NK-92 treated with Interleukin-12 subunit alpha and Interleukin-12 subunit beta, amount 100 ng/mL, for 24 hours (cell line): ENCODE measurements around the gene DNAJB4.
"Not testable (repeated sequence)": the region's sequence is repeated elsewhere in the genome, so short reads cannot be mapped to it uniquely, and the experiment has no call there.

ENCODE experiments used
- DNase-seq: peaks from one replicate; lab custom pipeline; 2025; lab: John Stamatoyannopoulos, UW

The DNAJB4 gene

DNA sequence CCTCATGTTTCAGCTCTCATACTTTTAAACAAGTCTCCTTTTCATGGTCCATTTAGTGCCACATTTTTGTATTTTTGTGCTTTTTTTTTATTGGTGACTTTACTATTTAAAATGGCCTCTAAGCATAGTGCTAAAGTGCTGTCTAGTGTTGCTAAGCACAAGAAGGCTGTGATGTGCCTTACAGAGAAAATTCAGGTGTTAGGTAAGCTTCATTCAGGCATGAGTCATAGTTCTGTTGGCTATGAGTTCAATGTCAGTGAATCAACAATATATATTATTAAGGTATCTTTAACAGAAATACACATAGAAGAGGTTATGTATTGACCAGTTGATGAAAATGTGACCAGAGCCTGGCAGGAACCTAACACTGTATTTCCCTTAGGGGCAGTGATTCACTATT, 13.1 kb upstream of the DNAJB4 start:
- no peak for DNase-seq

- no peak for DNase-seq
Measured at GRCh38 chr1:77994117-77994705, 10.5 kb upstream of the DNAJB4 start.

DNA sequence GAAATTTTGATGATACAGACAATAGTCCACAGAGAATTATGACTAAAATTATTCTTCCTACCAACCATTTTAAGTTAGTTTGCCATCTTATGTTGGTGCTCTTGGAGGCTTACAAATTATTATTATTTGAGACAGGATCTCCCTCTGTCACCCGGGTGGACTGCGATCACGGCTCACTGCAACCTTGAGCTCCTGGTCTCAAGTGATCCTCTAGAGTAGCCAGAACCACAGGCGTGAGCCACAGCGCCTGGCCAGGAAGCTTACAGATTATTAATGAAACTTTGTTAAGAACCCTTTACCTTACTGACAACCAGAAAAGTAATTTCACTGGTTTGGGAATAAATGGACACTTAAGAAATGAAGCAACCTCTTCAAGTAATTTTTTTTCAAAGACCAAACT, 8.0 kb upstream of the DNAJB4 start:
- DNase-seq: no peak

DNA sequence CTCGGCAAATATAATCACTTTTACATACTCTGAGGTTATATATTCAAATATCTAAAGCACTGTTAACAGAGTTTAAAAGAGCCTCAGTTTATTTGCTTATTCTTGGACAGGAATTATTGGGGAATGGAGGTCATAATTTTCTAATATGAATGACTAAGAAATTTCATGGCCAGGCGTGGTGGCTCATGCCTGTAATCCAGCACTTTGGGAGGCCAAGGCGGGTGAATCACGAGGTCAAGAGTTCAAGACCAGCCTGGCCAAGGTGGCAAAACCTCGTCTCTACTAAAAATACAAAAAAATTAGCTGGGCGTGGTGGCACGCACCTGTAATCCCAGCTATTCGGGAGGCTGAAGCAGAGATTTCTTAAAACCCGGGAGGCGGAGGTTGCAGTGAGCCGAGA, 4.2 kb upstream of the DNAJB4 start:
- DNase-seq: not testable (repeated sequence)

DNA sequence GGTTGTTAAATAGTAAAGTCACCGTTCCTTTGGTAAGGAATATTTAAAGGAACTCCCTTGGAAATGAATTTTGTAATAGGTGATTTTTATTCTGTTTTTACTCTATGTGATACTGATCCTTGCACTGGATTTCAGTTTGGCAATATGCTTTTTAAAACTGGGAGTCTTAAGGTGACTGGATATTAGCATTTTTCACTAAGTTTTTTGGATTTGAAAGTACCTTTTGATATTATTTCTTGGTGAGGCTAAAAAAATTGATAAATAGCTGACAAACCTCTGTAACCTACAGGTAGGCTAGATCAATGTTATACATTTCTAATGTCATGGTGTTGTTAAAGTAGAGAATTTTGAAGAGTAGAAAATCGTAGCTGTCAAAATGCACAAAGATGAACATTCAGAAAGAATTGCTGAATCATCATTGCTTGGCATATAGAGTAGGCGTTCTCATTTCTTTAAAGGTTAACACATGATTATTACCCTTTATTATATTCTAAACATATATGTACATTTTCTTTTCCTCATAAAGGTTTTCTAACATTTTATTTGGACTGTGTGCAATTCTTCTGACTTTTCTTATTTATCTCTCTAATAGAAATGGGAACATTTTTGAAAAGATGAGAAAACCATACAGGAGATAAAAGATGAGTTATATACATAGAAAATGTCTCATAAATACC, 1.5 kb upstream of the DNAJB4 start:
- no peak for DNase-seq

GRCh38 chr1:78003882-78004718, 639 bp upstream of the DNAJB4 start:
- DNase-seq: no peak

GRCh38 chr1:78005448-78005722, 646 bp downstream of the DNAJB4 start:
- DNase-seq: no peak

DNA sequence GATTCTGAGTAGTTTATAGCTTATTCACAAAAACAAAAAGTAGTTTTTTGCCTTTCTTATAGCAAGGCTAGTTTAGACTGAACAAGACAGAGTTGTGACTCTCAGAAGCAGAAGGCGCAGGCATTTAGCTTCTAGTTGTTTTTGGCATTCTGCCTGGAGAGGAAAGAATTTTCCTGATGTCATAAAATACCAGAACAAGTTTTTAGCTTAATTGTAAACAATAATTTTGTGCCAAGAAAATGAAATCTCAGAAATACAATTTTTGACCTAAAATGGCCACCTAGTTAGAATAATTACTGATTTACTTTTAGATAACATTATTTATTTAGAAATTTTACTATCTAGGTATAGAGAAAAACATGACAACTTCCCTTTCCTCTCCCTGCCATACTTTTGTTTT, 1.0 kb downstream of the DNAJB4 start:
- no peak for DNase-seq

DNA sequence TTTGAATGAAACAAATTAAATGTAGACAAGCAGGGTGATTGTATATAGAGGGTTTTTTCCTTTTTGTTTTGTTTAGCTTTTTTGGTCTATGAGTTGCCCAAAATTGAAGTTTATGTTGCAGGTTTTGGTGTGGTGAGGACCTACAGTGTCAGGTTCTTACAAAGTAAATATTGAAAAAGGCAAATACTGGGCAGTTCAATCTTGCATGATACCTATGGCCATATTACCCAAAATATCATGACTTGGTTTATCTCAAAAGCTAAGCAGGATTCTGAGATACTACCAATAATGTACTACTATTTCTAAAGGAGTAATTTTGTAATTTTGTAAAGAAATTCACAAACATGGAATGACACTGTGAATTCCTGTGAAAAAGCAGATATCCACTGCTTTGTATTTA, 1.8 kb downstream of the DNAJB4 start:
- DNase-seq: no peak

- no peak for DNase-seq
Measured at GRCh38 chr1:78007677-78008341, 3.1 kb downstream of the DNAJB4 start.

DNA sequence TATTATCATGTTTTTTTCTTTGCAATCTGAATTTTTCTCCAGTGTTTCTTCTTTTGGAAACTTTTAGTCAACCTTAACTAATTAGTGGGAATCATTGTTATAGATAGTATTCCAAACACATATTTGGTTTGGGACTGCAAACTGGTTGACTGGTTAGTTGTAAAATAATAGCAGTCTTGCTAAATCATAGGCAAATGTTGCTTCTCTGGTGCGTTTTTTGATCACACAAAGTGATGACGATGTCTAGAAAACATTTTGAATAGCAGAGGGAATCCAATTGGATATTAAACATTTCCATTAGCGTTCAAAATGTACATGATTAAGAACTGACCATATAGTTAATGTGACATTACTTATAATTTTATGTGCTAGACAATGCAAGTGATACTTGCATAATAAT, 4.5 kb downstream of the DNAJB4 start:
- DNase-seq: no peak

GRCh38 chr1:78009836-78010235, 5.1 kb downstream of the DNAJB4 start:
- no peak for DNase-seq

DNA sequence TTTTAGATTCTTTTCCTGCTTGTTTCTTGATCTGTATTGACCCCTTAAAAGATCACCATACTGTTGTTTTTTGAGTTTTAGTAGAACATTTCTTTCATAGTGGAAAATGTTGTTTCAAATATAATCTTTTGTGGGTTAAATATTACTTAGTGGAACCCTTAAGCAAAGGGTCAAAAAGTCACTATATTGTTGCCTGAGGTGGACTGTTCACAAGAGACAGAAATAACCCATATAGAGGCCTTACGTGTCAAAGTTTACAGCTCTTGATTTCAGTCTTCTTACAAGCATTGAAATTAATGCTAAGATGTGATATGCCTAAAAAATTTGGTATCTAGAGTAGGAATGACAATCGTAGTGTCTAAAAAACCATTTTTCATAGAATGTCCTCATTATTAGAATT, 6.3 kb downstream of the DNAJB4 start:
- no peak for DNase-seq

DNA sequence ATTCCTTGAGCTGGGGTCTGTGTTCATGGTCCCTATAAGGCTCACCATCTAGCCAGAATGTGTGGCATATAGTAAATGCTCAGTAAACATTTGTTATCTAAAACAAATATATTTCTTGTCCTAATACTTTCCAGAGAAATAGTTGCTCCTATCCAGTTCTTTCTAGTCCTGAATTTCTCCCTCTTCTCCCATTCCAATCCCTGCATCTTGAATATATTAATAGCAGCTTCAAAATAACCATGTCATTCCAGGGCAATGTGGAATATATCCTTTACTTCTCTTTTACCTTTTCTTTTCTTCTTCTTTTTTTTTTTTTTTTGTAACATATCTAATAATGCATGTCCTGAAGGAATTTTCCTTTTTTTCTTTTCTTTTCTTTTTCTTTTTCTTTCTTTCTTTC, 10.4 kb downstream of the DNAJB4 start:
- no peak for DNase-seq

DNA sequence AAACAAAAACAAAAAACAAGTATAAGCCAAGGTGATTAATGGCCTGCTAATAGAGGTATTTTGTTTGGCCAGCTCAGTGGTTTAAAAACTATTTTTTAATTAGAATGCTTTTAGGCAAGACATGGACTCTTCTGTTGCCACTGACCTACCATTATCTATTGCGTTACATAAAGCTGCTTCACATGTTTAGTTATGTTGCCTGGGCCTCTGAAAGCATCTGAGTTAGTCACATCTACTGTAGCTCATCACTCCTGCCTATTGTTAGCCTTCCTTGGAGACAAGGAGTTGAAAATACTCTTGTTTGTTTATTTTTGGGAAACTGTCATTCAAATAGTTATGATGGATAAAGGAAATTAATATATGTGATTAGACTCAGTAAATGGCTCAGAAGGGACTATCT, 14.3 kb downstream of the DNAJB4 start:
- no peak for DNase-seq

DNA sequence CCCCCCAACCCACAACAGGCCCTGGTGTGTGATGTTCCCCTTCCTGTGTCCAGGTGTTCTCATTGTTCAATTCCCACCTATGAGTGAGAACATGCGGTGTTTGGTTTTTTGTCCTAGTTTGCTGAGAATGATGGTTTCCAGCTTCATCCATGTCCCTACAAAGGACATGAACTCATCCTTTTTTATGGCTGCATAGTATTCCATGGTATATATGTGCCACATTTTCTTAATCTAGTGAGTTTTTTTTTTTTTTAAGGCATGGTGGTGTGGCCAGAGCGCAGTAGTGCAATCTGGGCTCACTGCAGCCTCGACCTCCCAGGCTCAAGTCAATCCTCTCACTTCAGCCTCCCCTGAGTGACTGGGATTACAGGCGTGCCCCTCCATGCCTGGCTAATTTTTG, 16.4 kb downstream of the DNAJB4 start:
- DNase-seq: not testable (repeated sequence)

GRCh38 chr1:78029793-78030192, 25.1 kb downstream of the DNAJB4 start:
- no peak for DNase-seq

DNA sequence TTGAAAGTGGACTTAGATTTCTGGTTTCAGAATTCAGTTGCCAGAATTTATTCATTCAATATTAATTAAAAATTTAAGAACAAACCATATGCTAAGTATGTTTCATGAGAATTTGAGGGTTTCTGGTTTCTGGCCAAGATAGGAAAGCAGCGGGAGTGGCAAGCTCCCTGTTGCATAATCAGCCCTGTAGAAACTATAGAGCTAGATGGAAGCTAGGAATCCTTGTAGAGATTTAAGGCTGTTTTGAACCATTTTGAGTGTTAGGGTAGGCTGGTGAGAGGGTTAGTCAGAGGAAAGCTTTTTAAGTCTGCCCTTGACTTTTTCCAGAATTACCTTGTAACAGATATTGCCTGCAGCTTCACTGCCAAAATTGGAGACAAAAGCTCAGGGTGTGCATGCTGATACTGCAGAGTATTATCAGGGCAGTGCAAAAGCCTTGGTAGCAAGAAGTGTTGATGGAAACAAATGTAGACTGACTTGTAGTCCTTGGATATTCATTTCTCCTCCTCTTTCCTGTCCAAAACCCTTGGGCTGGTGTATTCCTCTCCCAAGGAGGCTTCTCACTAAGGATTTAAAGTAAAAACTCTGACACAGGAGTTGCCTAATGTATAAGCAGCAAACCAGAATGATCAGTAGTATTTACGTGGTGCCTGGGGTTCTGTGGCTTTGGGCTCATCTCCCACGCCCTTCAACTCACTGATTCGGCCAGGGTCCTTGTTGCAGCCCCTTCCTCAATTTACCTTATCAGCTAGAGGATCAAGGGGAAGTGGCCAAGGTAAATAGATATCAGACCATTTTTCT, 28.5 kb downstream of the DNAJB4 start:
- no peak for DNase-seq

DNA sequence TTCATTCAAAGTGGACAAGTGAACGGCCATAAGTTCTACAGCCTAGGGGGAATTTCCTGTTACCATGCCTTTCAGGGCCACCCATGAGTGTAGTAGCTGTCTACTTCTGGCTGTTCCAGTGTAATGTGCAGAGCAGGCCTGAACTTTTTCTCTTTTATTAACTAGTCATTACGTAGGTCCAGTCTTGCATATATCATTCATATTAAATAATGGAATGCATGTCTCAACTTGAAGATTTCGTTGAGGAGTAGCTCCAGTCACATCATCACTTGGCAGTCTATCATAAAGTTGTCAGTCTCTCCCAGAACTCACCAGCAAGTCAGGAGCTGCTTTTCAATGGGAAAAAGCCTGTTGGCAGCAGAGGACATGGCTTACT, 29.0 kb downstream of the DNAJB4 start:
- DNase-seq: no peak

DNA sequence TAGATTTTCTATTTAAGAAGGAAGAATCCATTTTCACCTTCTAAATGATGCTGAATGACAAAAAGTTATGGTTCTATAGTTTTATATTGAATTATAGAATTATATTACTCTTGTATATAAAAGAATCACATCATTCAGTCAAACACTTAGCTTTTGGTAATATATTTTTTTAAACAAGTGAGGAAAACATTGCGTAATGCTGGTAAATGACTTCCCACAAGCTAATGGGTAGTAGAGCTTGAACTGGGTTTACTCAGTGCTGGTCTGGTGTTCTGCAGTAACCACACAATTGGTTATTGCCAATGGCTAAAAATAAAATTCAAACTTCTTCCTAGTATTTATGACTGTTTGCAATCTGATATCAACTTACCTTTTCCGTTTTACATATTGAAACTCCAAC, 30.4 kb downstream of the DNAJB4 start:
- DNase-seq: no peak

- DNase-seq: no peak
Measured at GRCh38 chr1:78036450-78036849, 31.7 kb downstream of the DNAJB4 start.

DNA sequence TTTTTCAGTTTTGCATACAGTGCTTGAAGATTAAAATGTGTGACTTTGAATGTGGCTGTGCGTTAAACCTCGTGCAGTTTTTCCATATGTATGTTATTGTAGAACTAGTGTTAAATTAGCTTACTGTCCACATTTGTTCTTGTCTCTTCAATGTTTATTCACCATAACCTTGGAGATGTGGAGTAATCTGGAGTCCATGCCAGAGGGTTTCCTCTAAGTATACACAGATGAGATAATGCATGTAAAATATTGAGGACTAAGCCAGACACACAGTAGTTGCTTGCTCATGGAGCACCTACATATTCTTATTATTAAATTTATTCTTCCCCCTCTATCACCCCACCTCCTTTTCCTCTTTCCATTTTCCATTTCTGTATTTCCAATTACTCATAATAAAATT, 33.3 kb downstream of the DNAJB4 start:
- no peak for DNase-seq
